OCI-LY7 (cell line): Measurements from ENCODE around the gene TARM1.

ENCODE experiments used
- EZH2phosphoT487 ChIP-seq: fragments of 200-600 bp; sonication (generic); IDR thresholded peaks from 2 replicates; pipeline ENCODE4 v1.6.1; 2018; ENCODE audit warnings: low read depth, borderline replicate concordance, mild to moderate bottlenecking, mixed run types, antibody characterized with exemption, low read length, moderate library complexity, mixed read lengths
- TF ChIP-seq, protein P1 (sequence below): fragments of 200-600 bp; sonication (generic); conservative IDR thresholded peaks from 2 replicates; pipeline ENCODE4 v1.5.1; 2014; ENCODE audit warnings: mild to moderate bottlenecking, antibody characterized with exemption, low read length, moderate library complexity, mixed read lengths

DNA sequence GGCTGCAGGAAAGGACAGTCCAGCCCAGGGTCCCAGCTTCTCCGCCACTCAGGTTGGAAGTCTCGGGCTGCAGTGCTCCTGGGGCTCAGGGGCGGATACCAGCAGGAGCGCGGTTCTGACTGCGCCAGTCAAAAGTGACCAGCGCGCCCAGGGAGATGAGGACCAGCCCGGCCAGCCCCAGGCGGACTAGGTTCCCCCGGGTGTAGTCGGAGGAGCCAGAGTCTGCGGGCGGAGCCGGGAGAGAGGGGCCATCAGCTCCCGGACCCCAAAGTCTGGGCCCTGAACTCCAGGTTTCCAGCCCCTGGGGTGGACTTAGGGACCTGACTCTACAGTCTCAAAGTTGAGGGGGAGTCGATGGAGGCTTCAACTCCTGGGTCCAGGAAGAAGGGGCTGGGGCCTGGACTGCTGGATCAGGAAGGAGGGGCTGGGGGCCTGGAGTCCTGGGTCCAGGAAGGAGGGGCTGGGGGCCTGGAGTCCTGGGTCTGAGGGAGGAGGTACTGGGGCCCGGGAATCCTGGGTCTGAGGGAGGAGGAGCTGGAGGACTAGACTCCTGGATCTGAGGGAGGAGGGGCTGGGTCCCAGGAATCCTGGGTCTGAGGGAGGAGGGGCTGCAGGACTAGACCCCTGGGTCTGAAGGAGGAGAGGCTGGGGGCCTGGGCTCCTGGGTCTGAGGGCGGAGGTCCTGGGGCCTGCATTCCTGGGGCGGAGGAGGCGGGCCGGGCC is 14.1 kb upstream of the TARM1 start:
- TF ChIP-seq EZH2phosphoT487, result no peak
- TF ChIP-seq, protein P1, sequence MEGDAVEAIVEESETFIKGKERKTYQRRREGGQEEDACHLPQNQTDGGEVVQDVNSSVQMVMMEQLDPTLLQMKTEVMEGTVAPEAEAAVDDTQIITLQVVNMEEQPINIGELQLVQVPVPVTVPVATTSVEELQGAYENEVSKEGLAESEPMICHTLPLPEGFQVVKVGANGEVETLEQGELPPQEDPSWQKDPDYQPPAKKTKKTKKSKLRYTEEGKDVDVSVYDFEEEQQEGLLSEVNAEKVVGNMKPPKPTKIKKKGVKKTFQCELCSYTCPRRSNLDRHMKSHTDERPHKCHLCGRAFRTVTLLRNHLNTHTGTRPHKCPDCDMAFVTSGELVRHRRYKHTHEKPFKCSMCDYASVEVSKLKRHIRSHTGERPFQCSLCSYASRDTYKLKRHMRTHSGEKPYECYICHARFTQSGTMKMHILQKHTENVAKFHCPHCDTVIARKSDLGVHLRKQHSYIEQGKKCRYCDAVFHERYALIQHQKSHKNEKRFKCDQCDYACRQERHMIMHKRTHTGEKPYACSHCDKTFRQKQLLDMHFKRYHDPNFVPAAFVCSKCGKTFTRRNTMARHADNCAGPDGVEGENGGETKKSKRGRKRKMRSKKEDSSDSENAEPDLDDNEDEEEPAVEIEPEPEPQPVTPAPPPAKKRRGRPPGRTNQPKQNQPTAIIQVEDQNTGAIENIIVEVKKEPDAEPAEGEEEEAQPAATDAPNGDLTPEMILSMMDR, result no peak
